ENCODE data around the gene UBE2C.
A peak's percentile ranks its signal among the peaks of the same experiment; 100 is the strongest.
"Not testable (repeated sequence)": the region's sequence is repeated elsewhere in the genome, so short reads cannot be mapped to it uniquely, and the experiment has no call there.

UBE2C gene

GRCh38 chr20:45812157-45813005, at the start of gene UBE2C:
Gene UBE2C, plus strand, starts transcription at chr20:45812644. Its CDS starts 52 bp downstream, at chr20:45812696.
- peak; percentile 99 for DNase-seq

- not testable (repeated sequence) for DNase-seq
These were observed 47.7 kb upstream of the UBE2C start for GRCh38 chr20:45764618-45765282.

- DNase-seq, result no peak
These were observed 47.1 kb upstream of the UBE2C start for GRCh38 chr20:45765307-45765875.

- DNase-seq, result no peak
These were observed 46.5 kb upstream of the UBE2C start for GRCh38 chr20:45765980-45766379.

GRCh38 chr20:45768479-45768878, 44.0 kb upstream of the UBE2C start:
- no peak for DNase-seq

GRCh38 chr20:45771182-45771759, 41.2 kb upstream of the UBE2C start:
- peak; percentile 85 for DNase-seq

- DNase-seq, result no peak
These were observed 39.8 kb upstream of the UBE2C start for GRCh38 chr20:45772693-45773092.

GRCh38 chr20:45774945-45775344, 37.5 kb upstream of the UBE2C start:
- no peak for DNase-seq

GRCh38 chr20:45775411-45775810, 37.0 kb upstream of the UBE2C start:
- DNase-seq, result no peak

GRCh38 chr20:45776931-45777330, 35.5 kb upstream of the UBE2C start:
- no peak for DNase-seq

GRCh38 chr20:45779011-45779915, 33.2 kb upstream of the UBE2C start:
- DNase-seq, result peak; percentile 93

- no peak for DNase-seq
These were observed 32.3 kb upstream of the UBE2C start for GRCh38 chr20:45780159-45780558.

GRCh38 chr20:45781391-45781931, 31.0 kb upstream of the UBE2C start:
- DNase-seq, result no peak

- DNase-seq, result no peak
These were observed 29.6 kb upstream of the UBE2C start for GRCh38 chr20:45782890-45783289.

GRCh38 chr20:45783656-45784294, 28.7 kb upstream of the UBE2C start:
- DNase-seq, result peak; percentile 43

GRCh38 chr20:45788351-45788750, 24.1 kb upstream of the UBE2C start:
- DNase-seq, result no peak

GRCh38 chr20:45792317-45793118, 19.9 kb upstream of the UBE2C start:
- DNase-seq, result no peak

- no peak for DNase-seq
These were observed 15.9 kb upstream of the UBE2C start for GRCh38 chr20:45796337-45797065.

- not testable (repeated sequence) for DNase-seq
These were observed 14.9 kb upstream of the UBE2C start for GRCh38 chr20:45797510-45797909.

- not testable (repeated sequence) for DNase-seq
These were observed 14.5 kb upstream of the UBE2C start for GRCh38 chr20:45797955-45798354.
